K562 (cell line): ENCODE data around the gene RGL4. TPM values are rescaled to one million over a fixed set of nuclear protein-coding genes. Genes with fewer than 3 reads are reported as not detected.
A peak's percentile ranks its signal among the peaks of the same experiment; 100 is the strongest.

Experiments
- EZH2 ChIP-seq: IDR thresholded peaks from 2 replicates; pipeline ENCODE4 v1.6.1; 2012; ENCODE audit warnings: low read depth, mild to moderate bottlenecking, inconsistent platforms, low read length, borderline replicate concordance
- FIP1L1 ChIP-seq: fragments of 200-400 bp; formaldehyde crosslinking; IDR thresholded peaks from 2 replicates; pipeline ENCODE4 v1.6.1; 2018; ENCODE audit warnings: mild to moderate bottlenecking, low read depth, low read length; ENCODE audit not compliant: poor library complexity, severe bottlenecking
- HIVEP1 ChIP-seq: fragments of 250-450 bp; sonication (Bioruptor Pico); IDR thresholded peaks from 2 replicates; pipeline ENCODE4 v1.4.0; 2020; ENCODE audit warnings: mild to moderate bottlenecking
- HMGN3 ChIP-seq: IDR thresholded peaks from 2 replicates; pipeline ENCODE4 v1.6.1; 2011; ENCODE audit warnings: borderline replicate concordance, low read depth, mild to moderate bottlenecking, mixed read lengths, low read length; ENCODE audit not compliant: insufficient read length; ENCODE audit errors: extremely low read depth
- POU5F1 ChIP-seq: fragments of 150-350 bp; IDR thresholded peaks from 2 replicates; pipeline ENCODE4 v1.6.1; 2014; ENCODE audit warnings: borderline replicate concordance, low read length, low read depth, mild to moderate bottlenecking; ENCODE audit not compliant: partially characterized antibody
- SMARCC2 ChIP-seq: fragments of 450-650 bp; IDR thresholded peaks from 2 replicates; pipeline ENCODE4 v1.6.1; 2017; ENCODE audit warnings: antibody characterized with exemption, moderate library complexity, mild to moderate bottlenecking, low read depth
- TAF7 ChIP-seq: fragments of 450-650 bp; IDR thresholded peaks from 2 replicates; pipeline ENCODE4 v1.6.1; 2016; ENCODE audit warnings: missing genetic modification characterization, missing compliant biosample characterization
- ZFP36 ChIP-seq: fragments of 150-350 bp; IDR thresholded peaks from 2 replicates; pipeline ENCODE4 v1.6.1; 2018; ENCODE audit warnings: low read length, low read depth; ENCODE audit not compliant: partially characterized antibody
- ZNF778 ChIP-seq: fragments of 450-650 bp; formaldehyde crosslinking; IDR thresholded peaks from 2 replicates; pipeline ENCODE4 v1.4.0; 2020; ENCODE audit warnings: mild to moderate bottlenecking, moderate library complexity
- ZNF79 ChIP-seq: fragments of 250-450 bp; sonication (Bioruptor Pico); IDR thresholded peaks from 2 replicates; pipeline ENCODE4 v1.4.0; 2020; ENCODE audit warnings: low read depth, mild to moderate bottlenecking, moderate library complexity
- polyA plus RNA-seq, 8 experiments: library from polyadenylated mRNA; depleted of rRNA in 4 of 8; stranded (reverse) in 5 of 8; unstranded in 3 of 8; fragments of >200 nt; fragmentation: Nextera tagmentation in 2 of 8; fragmentation: Illumina TruSeq in 1 of 8; extraction: Ambion mirVana in 2 of 8; extraction: Trizol in 1 of 8; gene quantifications; 2 replicates each; pipeline versions ENCODE4 v1.2.1 to v1.2.3, GENCODE V29; 2011 to 2014; ENCODE audit warnings: inconsistent platforms in 1 of 8, missing spikeins in 1 of 8
- total RNA-seq, 7 experiments: library from RNA; depleted of rRNA in 6 of 7; stranded (reverse); fragments of >200 nt in 6 of 7; fragmentation: Illumina TruSeq in 2 of 7; extraction: Trizol in 2 of 7; gene quantifications; 2 replicates each; pipeline versions ENCODE4 v1.2.1 to v1.2.3, GENCODE V29; 2011 to 2021; ENCODE audit warnings: low replicate concordance in 1 of 7
- TF ChIP-seq, protein P1 (sequence below): fragments of 250-450 bp; sonication (Bioruptor Pico); IDR thresholded peaks from 2 replicates; pipeline ENCODE4 v1.4.0; 2020
- TF ChIP-seq, protein P2 (sequence below): IDR thresholded peaks from 2 replicates; pipeline ENCODE4 v1.6.1; 2012; ENCODE audit warnings: low read depth, low read length, improper control_type of control experiment, borderline replicate concordance
- TF ChIP-seq, protein P3 (sequence below): sonication (generic); formaldehyde crosslinking; IDR thresholded peaks from 2 replicates; pipeline ENCODE4 v1.8.0; 2022; ENCODE audit warnings: missing genetic modification reagents, mild to moderate bottlenecking, borderline replicate concordance
- TF ChIP-seq, protein P4 (sequence below): fragments of 250-450 bp; sonication (Bioruptor Pico); IDR thresholded peaks from 2 replicates; pipeline ENCODE4 v1.5.0; 2020; ENCODE audit warnings: mild to moderate bottlenecking, borderline replicate concordance
- TF ChIP-seq, protein P5 (sequence below), 3 experiments: fragments of 200-800 bp in 1 of 3; fragments of 250-450 bp in 1 of 3; fragments of 450-650 bp in 1 of 3; sonication (Bioruptor Pico) in 1 of 3; sonication (Bioruptor generic) in 1 of 3; formaldehyde crosslinking in 1 of 3; IDR thresholded peaks; 2 replicates each; pipeline versions ENCODE4 v1.6.1 to v1.8.0; 2016 to 2022; ENCODE audit warnings: mild to moderate bottlenecking in 2 of 3, missing genetic modification characterization in 2 of 3, missing compliant biosample characterization in 1 of 3, moderate library complexity in 1 of 3

The RGL4 gene
- total and polyA plus RNA-seq, 9 of the 15 experiments (the other 6 are each of a cell fraction or from before 2014, with no cell fraction given), result not detected

DNA sequence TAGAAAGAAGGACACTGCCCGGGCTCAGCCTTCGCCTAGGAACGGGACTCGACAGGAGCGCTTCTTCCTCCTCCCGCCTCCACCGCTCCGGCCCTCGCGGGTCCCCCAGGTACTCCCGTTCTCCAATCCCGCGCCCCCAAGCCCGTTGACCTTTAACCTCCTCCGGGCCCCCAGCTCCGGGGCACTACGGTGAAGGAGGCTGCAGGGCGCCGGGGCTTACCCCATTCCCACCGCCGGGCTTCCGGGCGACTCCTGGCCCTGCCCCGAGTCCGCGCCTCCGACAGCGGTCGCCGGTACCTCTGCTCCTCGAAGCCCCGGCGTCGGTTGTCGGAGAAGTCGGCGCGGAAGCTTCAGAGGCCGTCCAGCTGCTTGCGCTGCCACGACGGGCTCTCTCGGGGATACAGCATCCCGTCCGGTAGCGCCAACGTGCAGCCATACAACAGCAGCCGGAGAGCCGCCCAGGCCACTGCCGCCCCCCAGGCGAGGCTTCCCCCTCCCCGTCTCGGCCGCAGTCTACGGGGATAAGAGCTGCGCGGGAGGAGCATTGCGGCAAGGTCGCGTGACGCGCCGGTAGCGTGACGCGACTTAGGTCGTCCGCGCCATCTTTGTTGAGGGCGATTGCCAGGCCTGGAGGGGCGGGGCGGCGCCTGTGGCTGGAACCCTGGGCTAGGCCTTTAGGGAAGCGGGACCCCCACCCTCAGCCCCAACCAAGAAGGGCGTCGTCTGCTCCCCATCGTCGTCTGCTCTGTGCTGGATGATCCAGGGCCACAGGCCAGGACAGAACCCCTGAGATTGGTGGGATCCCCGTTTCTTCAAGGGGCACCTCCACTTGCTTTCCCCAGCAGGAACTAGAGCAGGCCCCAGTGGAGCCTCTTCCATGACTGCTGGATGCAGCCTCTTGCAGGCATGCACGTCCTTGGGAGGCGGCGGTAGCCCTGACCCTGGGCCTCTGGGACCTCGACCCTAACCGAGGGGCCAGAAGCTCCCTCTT, 26.3 kb downstream of the RGL4 start (continued):
- TF ChIP-seq, protein P1, sequence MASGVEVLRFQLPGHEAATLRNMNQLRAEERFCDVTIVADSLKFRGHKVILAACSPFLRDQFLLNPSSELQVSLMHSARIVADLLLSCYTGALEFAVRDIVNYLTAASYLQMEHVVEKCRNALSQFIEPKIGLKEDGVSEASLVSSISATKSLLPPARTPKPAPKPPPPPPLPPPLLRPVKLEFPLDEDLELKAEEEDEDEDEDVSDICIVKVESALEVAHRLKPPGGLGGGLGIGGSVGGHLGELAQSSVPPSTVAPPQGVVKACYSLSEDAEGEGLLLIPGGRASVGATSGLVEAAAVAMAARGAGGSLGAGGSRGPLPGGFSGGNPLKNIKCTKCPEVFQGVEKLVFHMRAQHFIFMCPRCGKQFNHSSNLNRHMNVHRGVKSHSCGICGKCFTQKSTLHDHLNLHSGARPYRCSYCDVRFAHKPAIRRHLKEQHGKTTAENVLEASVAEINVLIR, result peak; percentile 90
- TF ChIP-seq POU5F1 (no peak), HIVEP1 (no peak), HMGN3 (peak; percentile 58), ZNF778 (CRISPR knock-in tag) (no peak), FIP1L1 (no peak), EZH2 (no peak), ZNF79 (CRISPR knock-in tag) (no peak), ZFP36 (no peak), SMARCC2 (no peak), TAF7 (tag) (no peak)
- TF ChIP-seq, protein P2, sequence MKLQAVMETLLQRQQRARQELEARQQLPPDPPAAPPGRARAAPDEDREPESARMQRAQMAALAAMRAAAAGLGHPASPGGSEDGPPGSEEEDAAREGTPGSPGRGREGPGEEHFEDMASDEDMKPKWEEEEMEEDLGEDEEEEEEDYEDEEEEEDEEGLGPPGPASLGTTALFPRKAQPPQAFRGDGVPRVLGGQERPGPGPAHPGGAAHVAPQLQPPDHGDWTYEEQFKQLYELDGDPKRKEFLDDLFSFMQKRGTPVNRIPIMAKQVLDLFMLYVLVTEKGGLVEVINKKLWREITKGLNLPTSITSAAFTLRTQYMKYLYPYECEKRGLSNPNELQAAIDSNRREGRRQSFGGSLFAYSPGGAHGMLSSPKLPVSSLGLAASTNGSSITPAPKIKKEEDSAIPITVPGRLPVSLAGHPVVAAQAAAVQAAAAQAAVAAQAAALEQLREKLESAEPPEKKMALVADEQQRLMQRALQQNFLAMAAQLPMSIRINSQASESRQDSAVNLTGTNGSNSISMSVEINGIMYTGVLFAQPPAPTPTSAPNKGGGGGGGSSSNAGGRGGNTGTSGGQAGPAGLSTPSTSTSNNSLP, result no peak
- TF ChIP-seq, protein P3, sequence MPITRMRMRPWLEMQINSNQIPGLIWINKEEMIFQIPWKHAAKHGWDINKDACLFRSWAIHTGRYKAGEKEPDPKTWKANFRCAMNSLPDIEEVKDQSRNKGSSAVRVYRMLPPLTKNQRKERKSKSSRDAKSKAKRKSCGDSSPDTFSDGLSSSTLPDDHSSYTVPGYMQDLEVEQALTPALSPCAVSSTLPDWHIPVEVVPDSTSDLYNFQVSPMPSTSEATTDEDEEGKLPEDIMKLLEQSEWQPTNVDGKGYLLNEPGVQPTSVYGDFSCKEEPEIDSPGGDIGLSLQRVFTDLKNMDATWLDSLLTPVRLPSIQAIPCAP (CRISPR knock-in tag), result no peak
- TF ChIP-seq, protein P4, sequence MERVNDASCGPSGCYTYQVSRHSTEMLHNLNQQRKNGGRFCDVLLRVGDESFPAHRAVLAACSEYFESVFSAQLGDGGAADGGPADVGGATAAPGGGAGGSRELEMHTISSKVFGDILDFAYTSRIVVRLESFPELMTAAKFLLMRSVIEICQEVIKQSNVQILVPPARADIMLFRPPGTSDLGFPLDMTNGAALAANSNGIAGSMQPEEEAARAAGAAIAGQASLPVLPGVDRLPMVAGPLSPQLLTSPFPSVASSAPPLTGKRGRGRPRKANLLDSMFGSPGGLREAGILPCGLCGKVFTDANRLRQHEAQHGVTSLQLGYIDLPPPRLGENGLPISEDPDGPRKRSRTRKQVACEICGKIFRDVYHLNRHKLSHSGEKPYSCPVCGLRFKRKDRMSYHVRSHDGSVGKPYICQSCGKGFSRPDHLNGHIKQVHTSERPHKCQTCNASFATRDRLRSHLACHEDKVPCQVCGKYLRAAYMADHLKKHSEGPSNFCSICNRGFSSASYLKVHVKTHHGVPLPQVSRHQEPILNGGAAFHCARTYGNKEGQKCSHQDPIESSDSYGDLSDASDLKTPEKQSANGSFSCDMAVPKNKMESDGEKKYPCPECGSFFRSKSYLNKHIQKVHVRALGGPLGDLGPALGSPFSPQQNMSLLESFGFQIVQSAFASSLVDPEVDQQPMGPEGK (CRISPR knock-in tag), result no peak
- TF ChIP-seq, protein P5, sequence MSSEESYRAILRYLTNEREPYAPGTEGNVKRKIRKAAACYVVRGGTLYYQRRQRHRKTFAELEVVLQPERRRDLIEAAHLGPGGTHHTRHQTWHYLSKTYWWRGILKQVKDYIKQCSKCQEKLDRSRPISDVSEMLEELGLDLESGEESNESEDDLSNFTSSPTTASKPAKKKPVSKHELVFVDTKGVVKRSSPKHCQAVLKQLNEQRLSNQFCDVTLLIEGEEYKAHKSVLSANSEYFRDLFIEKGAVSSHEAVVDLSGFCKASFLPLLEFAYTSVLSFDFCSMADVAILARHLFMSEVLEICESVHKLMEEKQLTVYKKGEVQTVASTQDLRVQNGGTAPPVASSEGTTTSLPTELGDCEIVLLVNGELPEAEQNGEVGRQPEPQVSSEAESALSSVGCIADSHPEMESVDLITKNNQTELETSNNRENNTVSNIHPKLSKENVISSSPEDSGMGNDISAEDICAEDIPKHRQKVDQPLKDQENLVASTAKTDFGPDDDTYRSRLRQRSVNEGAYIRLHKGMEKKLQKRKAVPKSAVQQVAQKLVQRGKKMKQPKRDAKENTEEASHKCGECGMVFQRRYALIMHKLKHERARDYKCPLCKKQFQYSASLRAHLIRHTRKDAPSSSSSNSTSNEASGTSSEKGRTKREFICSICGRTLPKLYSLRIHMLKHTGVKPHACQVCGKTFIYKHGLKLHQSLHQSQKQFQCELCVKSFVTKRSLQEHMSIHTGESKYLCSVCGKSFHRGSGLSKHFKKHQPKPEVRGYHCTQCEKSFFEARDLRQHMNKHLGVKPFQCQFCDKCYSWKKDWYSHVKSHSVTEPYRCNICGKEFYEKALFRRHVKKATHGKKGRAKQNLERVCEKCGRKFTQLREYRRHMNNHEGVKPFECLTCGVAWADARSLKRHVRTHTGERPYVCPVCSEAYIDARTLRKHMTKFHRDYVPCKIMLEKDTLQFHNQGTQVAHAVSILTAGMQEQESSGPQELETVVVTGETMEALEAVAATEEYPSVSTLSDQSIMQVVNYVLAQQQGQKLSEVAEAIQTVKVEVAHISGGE (CRISPR knock-in tag; IDR thresholded peaks at IDR 0.05), result no peak
